Measurements from ENCODE around the gene SYCP2L.

DNA sequence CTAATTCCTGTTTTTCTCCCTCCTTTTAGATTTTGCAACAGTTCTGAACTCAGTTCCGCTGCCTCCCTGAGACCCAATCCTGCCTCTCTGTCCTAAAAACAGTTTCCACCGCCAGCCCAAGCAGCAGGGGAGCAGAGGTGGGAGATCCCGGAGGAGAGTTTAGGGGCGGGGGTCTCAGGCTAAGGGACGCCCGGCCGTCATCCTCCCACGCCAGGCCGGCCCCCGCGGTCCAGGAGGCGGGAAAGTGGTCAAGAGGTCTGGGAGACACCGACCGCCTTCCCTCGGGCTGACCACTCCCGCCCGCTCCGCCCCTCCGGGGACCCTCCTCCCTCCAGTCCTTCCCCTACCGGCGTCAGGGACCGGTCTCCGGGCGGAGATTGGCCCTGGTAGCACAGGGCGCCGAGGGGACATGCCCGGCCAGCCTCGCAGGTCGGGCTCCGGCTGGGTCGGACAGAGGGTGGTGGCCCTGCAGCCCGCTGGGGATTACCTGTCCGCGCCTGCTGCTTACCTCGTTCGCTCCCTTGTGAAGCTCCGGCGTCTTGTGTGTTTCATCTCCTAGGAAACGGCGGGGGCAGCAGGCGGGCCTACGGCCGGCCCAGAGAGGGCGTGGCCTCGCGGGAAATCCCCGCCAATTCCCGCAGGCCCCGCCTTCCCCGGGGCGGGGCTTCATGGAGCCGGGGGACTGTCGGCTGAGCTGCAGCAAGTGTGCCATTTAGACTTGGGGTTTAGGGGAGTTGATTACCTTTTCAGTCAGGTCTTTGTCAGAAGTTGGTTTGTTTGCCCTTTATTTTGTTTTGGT lies 48.7 kb upstream of the SYCP2L start, which contains the start of gene MAK:
- TF ChIP-seq, protein P1, sequence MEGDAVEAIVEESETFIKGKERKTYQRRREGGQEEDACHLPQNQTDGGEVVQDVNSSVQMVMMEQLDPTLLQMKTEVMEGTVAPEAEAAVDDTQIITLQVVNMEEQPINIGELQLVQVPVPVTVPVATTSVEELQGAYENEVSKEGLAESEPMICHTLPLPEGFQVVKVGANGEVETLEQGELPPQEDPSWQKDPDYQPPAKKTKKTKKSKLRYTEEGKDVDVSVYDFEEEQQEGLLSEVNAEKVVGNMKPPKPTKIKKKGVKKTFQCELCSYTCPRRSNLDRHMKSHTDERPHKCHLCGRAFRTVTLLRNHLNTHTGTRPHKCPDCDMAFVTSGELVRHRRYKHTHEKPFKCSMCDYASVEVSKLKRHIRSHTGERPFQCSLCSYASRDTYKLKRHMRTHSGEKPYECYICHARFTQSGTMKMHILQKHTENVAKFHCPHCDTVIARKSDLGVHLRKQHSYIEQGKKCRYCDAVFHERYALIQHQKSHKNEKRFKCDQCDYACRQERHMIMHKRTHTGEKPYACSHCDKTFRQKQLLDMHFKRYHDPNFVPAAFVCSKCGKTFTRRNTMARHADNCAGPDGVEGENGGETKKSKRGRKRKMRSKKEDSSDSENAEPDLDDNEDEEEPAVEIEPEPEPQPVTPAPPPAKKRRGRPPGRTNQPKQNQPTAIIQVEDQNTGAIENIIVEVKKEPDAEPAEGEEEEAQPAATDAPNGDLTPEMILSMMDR (IDR thresholded peaks at IDR 0.05): no peak
- TF ChIP-seq EP300 (IDR thresholded peaks at IDR 0.05): no peak

Data from suprapubic skin (tissue), 3 donors.